Measurements from ENCODE around the gene PCDHGA7. TPM values are rescaled to one million over a fixed set of nuclear protein-coding genes. Genes with fewer than 3 reads are reported as not detected.

The PCDHGA7 gene
- polyA plus RNA-seq, 6 donors from 2014 or later: not detected

- Mint-ChIP-seq H3K27ac (no peak overlapping the region), H3K4me3 (peak overlapping the region in 1 of 8 donors; percentile 12), H3K27me3 (peaks cover 60 to 90% (median 78%) of the 10 kb centered on the region in 3 donors), H3K9me3 (peaks cover 20 to 70% (median 44%) of the 10 kb centered on the region in 7 donors), H3K4me1 (peaks cover 0 to 4% (median 0%) of the 10 kb centered on the region in 3 donors), H3K36me3 (peaks cover 11 to 49% of the 10 kb centered on the region in 2 donors)
- ATAC-seq (ENCODE audit: low read depth in 2 of 2) (no peak), DNase-seq (no peak)
These were observed 26.9 kb upstream of the PCDHGA7 start for GRCh38 chr5:141355641-141356040.

- ATAC-seq (ENCODE audit: low read depth in 2 of 2) (no peak), DNase-seq (no peak)
- Mint-ChIP-seq H3K9me3 (peaks cover 20 to 71% (median 48%) of the 10 kb centered on the region in 7 donors), H3K4me3 (peak overlapping the region in 1 of 8 donors; percentile 18), H3K4me1 (peaks cover 0 to 4% (median 0%) of the 10 kb centered on the region in 3 donors), H3K36me3 (peaks cover 16 to 53% of the 10 kb centered on the region in 2 donors), H3K27ac (no peak overlapping the region), H3K27me3 (peaks cover 60 to 90% (median 78%) of the 10 kb centered on the region in 3 donors)
These were observed 26.4 kb upstream of the PCDHGA7 start for GRCh38 chr5:141356133-141356532.

- H3K9me3 Mint-ChIP-seq: peaks cover 20 to 75% (median 51%) of the 10 kb centered on the region in 7 donors
- H3K4me1 Mint-ChIP-seq: peaks cover 0 to 4% (median 0%) of the 10 kb centered on the region in 3 donors
- H3K36me3 Mint-ChIP-seq: peaks cover 17 to 54% of the 10 kb centered on the region in 2 donors
- ATAC-seq (ENCODE audit: low read depth in 2 of 2): no peak
- peaks cover 63 to 92% (median 81%) of the 10 kb centered on the region in 3 donors for H3K27me3 Mint-ChIP-seq
- H3K27ac Mint-ChIP-seq: no peak overlapping the region
- no peak overlapping the region for H3K4me3 Mint-ChIP-seq
- DNase-seq: no peak
These were observed 25.6 kb upstream of the PCDHGA7 start for GRCh38 chr5:141356950-141357349.

GRCh38 chr5:141359790-141360426 is 22.6 kb upstream of the PCDHGA7 start, which contains the start of gene PCDHGB2:
Gene PCDHGB2 (plus strand): TSS chr5:141359994. CDS start chr5:141360136, 142 bp downstream.
- ATAC-seq (ENCODE audit: low read depth in 2 of 2) (peak; percentile 36 to 52), DNase-seq (no peak)
- peaks cover 0 to 12% (median 6%) of the 10 kb centered on the region in 3 donors for H3K4me1 Mint-ChIP-seq
- peak within 1 kb of the TSS in 5 of 6 donors; percentile 33 to 91 (median 65) for H3K27ac Mint-ChIP-seq
- peaks cover 57 to 87% (median 75%) of the 10 kb centered on the region in 3 donors for H3K27me3 Mint-ChIP-seq
- H3K4me3 Mint-ChIP-seq: peak within 1 kb of the TSS; percentile 67 to 89 (median 84)
- H3K36me3 Mint-ChIP-seq: peaks cover 26 to 65% of the 10 kb centered on the region in 2 donors
- H3K9me3 Mint-ChIP-seq: peaks cover 19 to 76% (median 66%) of the 10 kb centered on the region in 7 donors

GRCh38 chr5:141360685-141361084 is 21.9 kb upstream of the PCDHGA7 start:
- peak overlapping the region in 2 of 6 donors; percentile 23 to 89 for H3K27ac Mint-ChIP-seq
- peaks cover 25 to 78% (median 69%) of the 10 kb centered on the region in 7 donors for H3K9me3 Mint-ChIP-seq
- H3K4me1 Mint-ChIP-seq: peaks cover 0 to 12% (median 6%) of the 10 kb centered on the region in 3 donors
- H3K36me3 Mint-ChIP-seq: peaks cover 26 to 66% of the 10 kb centered on the region in 2 donors
- DNase-seq: no peak
- ATAC-seq (ENCODE audit: low read depth in 2 of 2): no peak
- peaks cover 64 to 87% (median 76%) of the 10 kb centered on the region in 3 donors for H3K27me3 Mint-ChIP-seq
- H3K4me3 Mint-ChIP-seq: peak overlapping the region in 4 of 8 donors; percentile 33 to 88 (median 59)

- peaks cover 22 to 80% (median 63%) of the 10 kb centered on the region in 7 donors for H3K9me3 Mint-ChIP-seq
- peak overlapping the region in 1 of 6 donors; percentile 56 for H3K27ac Mint-ChIP-seq
- ATAC-seq (ENCODE audit: low read depth in 2 of 2): no peak
These were observed 19.8 kb upstream of the PCDHGA7 start for GRCh38 chr5:141362719-141363118.

GRCh38 chr5:141363952-141364660 is 18.4 kb upstream of the PCDHGA7 start, which contains the start of gene PCDHGA5:
Gene PCDHGA5 (plus strand): TSS chr5:141364162. CDS start chr5:141364331, 169 bp downstream.
- Mint-ChIP-seq H3K4me3 (peak within 1 kb of the TSS in 3 of 8 donors; percentile 38 to 70 (median 65)), H3K27ac (peak within 1 kb of the TSS in 2 of 6 donors; percentile 77 to 88), H3K36me3 (peaks cover 26 to 54% of the 10 kb centered on the region in 2 donors)

More at GRCh38 chr5:141362719-141363118, 19.8 kb upstream of the PCDHGA7 start:
- peaks cover 51 to 79% (median 71%) of the 10 kb centered on the region in 3 donors for H3K27me3 Mint-ChIP-seq
- H3K4me3 Mint-ChIP-seq: peak overlapping the region in 3 of 8 donors; percentile 10 to 34 (median 29)
- DNase-seq: no peak
- H3K4me1 Mint-ChIP-seq: peaks cover 0 to 12% (median 6%) of the 10 kb centered on the region in 3 donors
- peaks cover 26 to 60% of the 10 kb centered on the region in 2 donors for H3K36me3 Mint-ChIP-seq

GRCh38 chr5:141366016-141366896 is 16.3 kb upstream of the PCDHGA7 start:
- H3K27ac Mint-ChIP-seq: peak overlapping the region in 2 of 6 donors; percentile 69 to 73
- peaks cover 16 to 67% (median 52%) of the 10 kb centered on the region in 7 donors for H3K9me3 Mint-ChIP-seq
- DNase-seq: no peak
- peak overlapping the region in 1 of 8 donors; percentile 47 for H3K4me3 Mint-ChIP-seq
- no peak for ATAC-seq (ENCODE audit: low read depth in 2 of 2)
- H3K36me3 Mint-ChIP-seq: peaks cover 13 to 49% of the 10 kb centered on the region in 2 donors
- H3K4me1 Mint-ChIP-seq: peaks cover 6 to 12% (median 12%) of the 10 kb centered on the region in 3 donors
- peaks cover 44 to 72% (median 71%) of the 10 kb centered on the region in 3 donors for H3K27me3 Mint-ChIP-seq

More at GRCh38 chr5:141363952-141364660, 18.4 kb upstream of the PCDHGA7 start, which contains the start of gene PCDHGA5:
- DNase-seq (no peak), ATAC-seq (ENCODE audit: low read depth in 2 of 2) (no peak)
- peaks cover 0 to 12% (median 6%) of the 10 kb centered on the region in 3 donors for H3K4me1 Mint-ChIP-seq
- peaks cover 50 to 76% (median 75%) of the 10 kb centered on the region in 3 donors for H3K27me3 Mint-ChIP-seq
- peaks cover 17 to 77% (median 60%) of the 10 kb centered on the region in 7 donors for H3K9me3 Mint-ChIP-seq

GRCh38 chr5:141369994-141370848 is 12.3 kb upstream of the PCDHGA7 start, which contains the start of gene PCDHGB3:
Gene PCDHGB3 (plus strand): TSS chr5:141370242. CDS start chr5:141370395, 153 bp downstream.
- H3K27ac Mint-ChIP-seq: peak within 1 kb of the TSS in 2 of 6 donors; percentile 18 to 32
- H3K36me3 Mint-ChIP-seq: peaks cover 4 to 37% of the 10 kb centered on the region in 2 donors
- DNase-seq: no peak

GRCh38 chr5:141371572-141372475 is 10.7 kb upstream of the PCDHGA7 start:
- DNase-seq (no peak), ATAC-seq (ENCODE audit: low read depth in 2 of 2) (no peak)
- Mint-ChIP-seq H3K27ac (peak overlapping the region in 1 of 6 donors; percentile 47), H3K27me3 (peaks cover 47 to 76% (median 53%) of the 10 kb centered on the region in 3 donors), H3K36me3 (peaks cover 8 to 30% of the 10 kb centered on the region in 2 donors), H3K4me3 (peak overlapping the region in 1 of 8 donors; percentile 59), H3K9me3 (peaks cover 8 to 58% (median 45%) of the 10 kb centered on the region in 7 donors), H3K4me1 (peaks cover 4 to 6% (median 6%) of the 10 kb centered on the region in 3 donors)

More at GRCh38 chr5:141369994-141370848, 12.3 kb upstream of the PCDHGA7 start, which contains the start of gene PCDHGB3:
- peaks cover 54 to 79% (median 67%) of the 10 kb centered on the region in 3 donors for H3K27me3 Mint-ChIP-seq
- peaks cover 4 to 6% (median 6%) of the 10 kb centered on the region in 3 donors for H3K4me1 Mint-ChIP-seq
- H3K4me3 Mint-ChIP-seq: peak within 1 kb of the TSS; percentile 44 to 85 (median 78)
- peaks cover 14 to 61% (median 44%) of the 10 kb centered on the region in 7 donors for H3K9me3 Mint-ChIP-seq
- ATAC-seq (ENCODE audit: low read depth in 2 of 2): peak; percentile 56 to 70
